ENCODE measurements around the gene ENTR1. TPM values are rescaled to one million over a fixed set of nuclear protein-coding genes. Genes with fewer than 3 reads are reported as not detected.
A peak's percentile ranks its signal among the peaks of the same experiment; 100 is the strongest.

ENTR1 gene
- total and polyA plus RNA-seq, 10 of the 15 experiments (the other 5 are each of a cell fraction or from before 2014, with no cell fraction given): 8.2 to 96.4 (median 41.1) TPM

GRCh38 chr9:136422876-136423275 is 12.5 kb upstream of the ENTR1 start (continued):
- TF ChIP-seq SREBF2 (IDR thresholded peaks at IDR 0.05; ENCODE audit: low read length) (no peak), CHD4 (IDR thresholded peaks at IDR 0.05) (no peak), SIN3A (IDR thresholded peaks at IDR 0.05; ENCODE audit: low read depth, low read length) (no peak), ZBTB11 (CRISPR knock-in tag; IDR thresholded peaks at IDR 0.05) (no peak), ZNF622 (IDR thresholded peaks at IDR 0.05) (no peak), MYC (IDR thresholded peaks at IDR 0.05; ENCODE audit: insufficient read depth, insufficient read length, insufficient replicate concordance, low read length, severe bottlenecking) (no peak), WRNIP1 (IDR thresholded peaks at IDR 0.05; ENCODE audit: borderline replicate concordance, low read depth, low read length) (no peak), STAT3 (IDR thresholded peaks at IDR 0.05; ENCODE audit: low read depth, low read length) (no peak)

- BruUV-seq (replicated peaks): no TSS peak
- Histone ChIP-seq H3K9ac (ENCODE audit: control insufficient read depth, insufficient read depth, low read length) (no peak overlapping the region), H3K4me1 (ENCODE audit: control insufficient read depth, insufficient read depth, low read length) (no peaks in the 10 kb centered on the region), H3K4me2 (ENCODE audit: control insufficient read depth, insufficient read depth) (no peak overlapping the region), H2AFZ (ENCODE audit: control insufficient read depth, low read depth, low read length) (no peak overlapping the region), H3K36me3 (ENCODE audit: control insufficient read depth in 2 of 2, insufficient read depth in 2 of 2, low read length in 1 of 2) (peaks cover 29 to 31% of the 10 kb centered on the region in 2 experiments; a peak in 3 of 4 replicates), H4K20me1 (ENCODE audit: control insufficient read depth, insufficient read depth) (no peaks in the 10 kb centered on the region), H3K9me3 (replicated peaks; ENCODE audit: control insufficient read depth, insufficient read depth, low read length) (no peaks in the 10 kb centered on the region), H3K79me2 (ENCODE audit: control insufficient read depth, insufficient read depth, low read length) (no peaks in the 10 kb centered on the region), H3K27ac (ENCODE audit: control insufficient read depth, insufficient read depth) (no peak overlapping the region), H3K27me3 (replicated peaks in 1 of 2; ENCODE audit: control insufficient read depth in 2 of 2, insufficient read depth in 2 of 2, low read length in 1 of 2) (no peaks in the 10 kb centered on the region), H3K4me3 (no peak overlapping the region)
- ATAC-seq (no peak), FAIRE-seq (no peak), DNase-seq (ENCODE audit: low read depth, low spot score) (no peak)
- TF ChIP-seq POLR2A (IDR thresholded peaks at IDR 0.05; ENCODE audit: low read depth, low read length) (peak; percentile 49; the same call in 1 of the 2 replicates), ZBED1 (IDR thresholded peaks at IDR 0.05; ENCODE audit: borderline replicate concordance) (no peak)
- intact Hi-C loops (cut with micrococcal nuclease; ENCODE audit: unreplicated experiment) (no loop called here), in situ Hi-C loops (cut with MboI) (no loop called here)
- ChIA-PET CTCF (no interaction called here), RAD21 (ENCODE audit: unreplicated experiment) (interaction anchor here (0.7 kb wide), 1 partner anchor 204 kb away, joined by 3 read pairs; no protein-coding TSS in a partner anchor), SMC1A (ENCODE audit: uncharacterized antibody, unreplicated experiment) (no interaction called here), POLR2A (no interaction called here)
- 98% methylated on average over 21 of the region's 21 CpGs for WGBS (ENCODE audit: insufficient coverage, insufficient replicate concordance, low lambda C conversion rate, missing lambda C conversion rate)
These were observed 11.4 kb upstream of the ENTR1 start for GRCh38 chr9:136421791-136422190.

All from GM12878 (cell line).